ENCODE measurements around the gene FOXJ3.

The FOXJ3 gene

DNA sequence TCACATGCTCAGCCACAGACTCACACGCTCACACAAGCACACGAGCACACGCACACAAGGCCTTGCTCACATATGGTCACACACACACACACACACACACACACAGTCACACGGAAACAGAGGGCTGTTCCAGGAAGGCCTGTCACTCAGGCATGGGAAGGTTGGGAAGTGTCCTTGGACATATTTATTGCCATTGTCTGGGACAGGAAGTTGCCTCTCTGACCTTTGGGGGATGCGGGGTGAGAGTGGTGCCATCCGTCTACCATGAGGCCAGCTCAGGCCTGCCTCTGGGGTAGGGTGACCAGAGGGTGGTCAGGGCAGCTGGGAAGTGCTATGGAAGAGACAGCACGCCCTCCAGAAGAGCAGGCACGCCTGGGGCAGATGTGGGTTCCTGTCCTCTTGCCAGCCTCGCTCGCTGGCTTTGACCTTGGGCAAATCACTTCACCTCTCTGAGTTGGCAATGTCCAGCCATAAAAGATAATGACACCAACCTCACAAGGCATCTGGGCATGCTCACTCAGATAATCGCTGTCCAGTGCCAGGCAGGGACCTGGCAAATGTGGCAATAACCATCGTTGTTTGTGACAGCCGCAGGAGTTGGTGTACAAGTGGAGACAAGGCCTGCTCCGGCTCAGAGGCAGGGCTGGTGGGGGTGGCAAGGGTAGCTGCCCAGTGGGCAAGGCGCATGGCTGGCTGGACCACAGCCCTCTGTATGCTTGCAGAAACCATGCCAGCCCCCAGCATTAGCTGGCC lies 162.5 kb downstream of the FOXJ3 start:
- peaks cover 13% of the 10 kb centered on the region for H3K36me3 ChIP-seq
- no peak overlapping the region for H3K27ac ChIP-seq
- H3K4me3 ChIP-seq (ENCODE audit: low read depth in 1 of 2, low read length in 1 of 2): no peak overlapping the region
- TF ChIP-seq, protein P1, sequence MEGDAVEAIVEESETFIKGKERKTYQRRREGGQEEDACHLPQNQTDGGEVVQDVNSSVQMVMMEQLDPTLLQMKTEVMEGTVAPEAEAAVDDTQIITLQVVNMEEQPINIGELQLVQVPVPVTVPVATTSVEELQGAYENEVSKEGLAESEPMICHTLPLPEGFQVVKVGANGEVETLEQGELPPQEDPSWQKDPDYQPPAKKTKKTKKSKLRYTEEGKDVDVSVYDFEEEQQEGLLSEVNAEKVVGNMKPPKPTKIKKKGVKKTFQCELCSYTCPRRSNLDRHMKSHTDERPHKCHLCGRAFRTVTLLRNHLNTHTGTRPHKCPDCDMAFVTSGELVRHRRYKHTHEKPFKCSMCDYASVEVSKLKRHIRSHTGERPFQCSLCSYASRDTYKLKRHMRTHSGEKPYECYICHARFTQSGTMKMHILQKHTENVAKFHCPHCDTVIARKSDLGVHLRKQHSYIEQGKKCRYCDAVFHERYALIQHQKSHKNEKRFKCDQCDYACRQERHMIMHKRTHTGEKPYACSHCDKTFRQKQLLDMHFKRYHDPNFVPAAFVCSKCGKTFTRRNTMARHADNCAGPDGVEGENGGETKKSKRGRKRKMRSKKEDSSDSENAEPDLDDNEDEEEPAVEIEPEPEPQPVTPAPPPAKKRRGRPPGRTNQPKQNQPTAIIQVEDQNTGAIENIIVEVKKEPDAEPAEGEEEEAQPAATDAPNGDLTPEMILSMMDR (IDR thresholded peaks at IDR 0.05): no peak
- H3K9me3 ChIP-seq: no peaks in the 10 kb centered on the region
- no peaks in the 10 kb centered on the region for H3K4me1 ChIP-seq (ENCODE audit: control insufficient read depth in 1 of 2, insufficient read depth in 1 of 2, low read depth in 1 of 2, low read length in 1 of 2)
- H3K27me3 ChIP-seq: no peaks in the 10 kb centered on the region

DNA sequence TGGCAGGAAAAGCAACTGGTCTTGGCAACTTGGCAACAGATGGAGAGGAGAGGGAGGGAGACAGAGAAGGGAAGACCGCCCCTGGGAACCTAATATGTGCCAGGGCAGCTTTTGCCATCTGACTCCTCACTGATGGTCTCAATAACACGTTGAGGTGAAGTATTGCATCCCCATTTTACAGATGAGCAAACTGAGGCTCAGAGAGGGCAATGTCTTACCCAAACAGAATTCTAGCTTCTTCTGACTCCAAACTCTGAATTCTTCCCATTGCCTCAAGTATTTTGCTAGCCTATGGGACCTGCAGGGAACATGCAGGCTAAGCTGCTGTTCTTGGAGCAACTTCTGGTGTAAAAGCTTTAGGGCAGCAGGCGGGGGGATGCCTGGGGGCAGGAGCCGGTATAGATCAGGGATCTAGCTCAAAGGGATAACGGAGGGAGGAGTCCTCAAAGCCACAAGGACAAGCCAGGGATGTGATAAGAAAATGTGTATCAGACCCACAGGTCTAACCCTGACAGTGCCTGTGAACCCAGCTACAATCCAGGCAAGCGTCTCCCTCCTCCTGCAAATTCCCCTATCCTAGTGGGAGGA lies 163.3 kb downstream of the FOXJ3 start:
- peaks cover 8% of the 10 kb centered on the region for H3K36me3 ChIP-seq
- H3K4me1 ChIP-seq (ENCODE audit: control insufficient read depth in 1 of 2, insufficient read depth in 1 of 2, low read depth in 1 of 2, low read length in 1 of 2): no peaks in the 10 kb centered on the region
- H3K4me3 ChIP-seq (ENCODE audit: low read depth in 1 of 2, low read length in 1 of 2): no peak overlapping the region
- TF ChIP-seq, protein P1 (IDR thresholded peaks at IDR 0.05): no peak
- no peaks in the 10 kb centered on the region for H3K27me3 ChIP-seq
- H3K9me3 ChIP-seq: no peaks in the 10 kb centered on the region
- H3K27ac ChIP-seq: no peak overlapping the region

DNA sequence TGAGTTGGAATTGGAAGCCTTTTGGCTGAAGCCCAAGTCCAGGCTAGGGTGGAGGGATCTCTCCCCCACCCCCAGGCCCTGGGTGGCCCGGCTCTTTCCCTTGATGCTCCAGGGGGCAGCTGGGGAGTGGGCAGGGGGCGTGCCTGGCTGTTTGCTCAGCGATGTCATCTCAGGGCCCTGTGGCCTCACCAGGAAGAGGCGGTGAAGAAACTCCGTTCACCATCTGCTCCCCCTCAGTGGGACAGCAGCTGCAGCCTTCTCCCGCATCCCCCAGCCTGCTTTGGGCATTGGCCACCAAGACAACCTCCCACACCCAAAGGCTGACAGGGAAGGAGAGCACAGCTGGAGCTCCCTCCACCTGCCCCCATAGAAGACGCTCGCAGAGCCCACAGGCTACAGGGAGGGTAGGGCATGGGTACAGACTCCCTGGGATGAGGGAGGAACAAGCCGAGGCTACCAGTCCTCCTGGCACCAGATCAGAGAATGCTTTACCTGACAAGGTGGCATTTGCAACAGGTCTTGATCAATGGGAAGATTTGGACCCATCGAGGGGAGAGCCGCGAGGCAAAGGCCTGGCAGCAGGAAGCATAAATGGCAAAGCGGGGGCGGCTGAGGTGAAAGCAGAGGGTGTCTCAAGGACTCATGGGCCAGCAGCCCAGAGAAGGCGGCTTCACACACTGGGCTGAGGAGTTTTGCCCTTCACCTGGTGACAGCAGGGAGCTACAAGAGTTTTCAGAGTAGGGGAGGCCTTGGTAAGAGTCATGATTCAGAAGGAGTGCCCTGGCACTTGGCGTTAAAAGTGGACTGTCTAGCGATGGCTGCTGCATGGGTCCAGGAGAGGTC lies 164.0 kb downstream of the FOXJ3 start:
- Histone ChIP-seq H3K27ac (no peak overlapping the region), H3K9me3 (no peaks in the 10 kb centered on the region), H3K4me3 (ENCODE audit: low read depth in 1 of 2, low read length in 1 of 2) (no peak overlapping the region), H3K27me3 (no peaks in the 10 kb centered on the region), H3K36me3 (peaks cover 8% of the 10 kb centered on the region), H3K4me1 (ENCODE audit: control insufficient read depth in 1 of 2, insufficient read depth in 1 of 2, low read depth in 1 of 2, low read length in 1 of 2) (no peaks in the 10 kb centered on the region)
- TF ChIP-seq, protein P1 (IDR thresholded peaks at IDR 0.05): no peak

DNA sequence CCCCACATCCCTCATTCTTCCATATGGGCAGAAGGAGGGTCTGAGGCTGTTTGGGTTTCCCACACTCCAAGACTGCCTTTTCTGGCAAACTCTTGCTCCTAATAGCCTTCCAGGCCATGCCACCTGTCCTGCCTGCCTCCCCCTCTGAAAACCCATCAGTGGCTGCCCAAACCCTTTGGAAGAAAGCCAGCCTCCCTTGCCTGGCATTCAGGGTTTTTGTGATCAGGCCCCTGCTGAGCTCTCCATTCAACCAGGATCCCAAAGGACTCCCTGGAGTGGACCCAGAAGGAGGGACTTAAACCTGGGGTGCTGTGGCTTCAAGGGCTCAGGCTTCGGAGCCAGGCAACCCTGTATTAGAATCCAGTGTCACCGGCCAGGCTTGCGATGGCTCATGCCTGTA lies 166.3 kb downstream of the FOXJ3 start:
- H3K4me1 ChIP-seq (ENCODE audit: control insufficient read depth in 1 of 2, insufficient read depth in 1 of 2, low read depth in 1 of 2, low read length in 1 of 2): no peaks in the 10 kb centered on the region
- H3K9me3 ChIP-seq: no peaks in the 10 kb centered on the region
- no peaks in the 10 kb centered on the region for H3K36me3 ChIP-seq
- TF ChIP-seq, protein P1 (IDR thresholded peaks at IDR 0.05): no peak
- H3K27me3 ChIP-seq: no peaks in the 10 kb centered on the region
- no peak overlapping the region for H3K4me3 ChIP-seq (ENCODE audit: low read depth in 1 of 2, low read length in 1 of 2)
- no peak overlapping the region for H3K27ac ChIP-seq

GRCh38 chr1:42168391-42168670 lies 166.7 kb downstream of the FOXJ3 start:
- Histone ChIP-seq H3K9me3 (no peaks in the 10 kb centered on the region), H3K27me3 (no peaks in the 10 kb centered on the region), H3K4me3 (ENCODE audit: low read depth in 1 of 2, low read length in 1 of 2) (no peak overlapping the region), H3K36me3 (no peaks in the 10 kb centered on the region), H3K4me1 (ENCODE audit: control insufficient read depth in 1 of 2, insufficient read depth in 1 of 2, low read depth in 1 of 2, low read length in 1 of 2) (no peaks in the 10 kb centered on the region), H3K27ac (no peak overlapping the region)
- TF ChIP-seq, protein P1 (IDR thresholded peaks at IDR 0.05): no peak

Data from neutrophil (primary cell).